Epithelial cell of proximal tubule (primary cell): ENCODE data around the gene MED13L. TPM values are rescaled to one million over a fixed set of nuclear protein-coding genes. Genes with fewer than 3 reads are reported as not detected.

Experiments
- DNase-seq: peaks from one replicate; pipeline ENCODE4 v3.0.0-alpha.2; 2011; ENCODE audit warnings: low read depth
- H3K4me3 ChIP-seq: 2 replicates; pipeline ENCODE4 v1.5.1; 2011; ENCODE audit warnings: low read depth, mild to moderate bottlenecking, low read length
- CTCF ChIP-seq: conservative IDR thresholded peaks from 2 replicates; pipeline ENCODE4 v1.5.1; 2012; ENCODE audit warnings: low read depth, mild to moderate bottlenecking, low read length
- total RNA-seq: library from RNA; depleted of rRNA; stranded (reverse); fragments of >200 nt; gene quantifications from 2 replicates; pipeline ENCODE4 v1.2.3, GENCODE V29; 2015

The MED13L gene
- total RNA-seq, 1 donor from 2014 or later: 37.9 TPM

GRCh38 chr12:116078396-116078795 lies 199.1 kb downstream of the MED13L start:
- no peak overlapping the region for H3K4me3 ChIP-seq
- TF ChIP-seq CTCF: no peak

GRCh38 chr12:116077431-116077830 lies 200.1 kb downstream of the MED13L start:
- no peak for TF ChIP-seq CTCF
- DNase-seq: no peak
- H3K4me3 ChIP-seq: no peak overlapping the region

More at GRCh38 chr12:116078396-116078795, 199.1 kb downstream of the MED13L start:
- DNase-seq: no peak

- no peak for DNase-seq
- no peak for TF ChIP-seq CTCF
- no peak overlapping the region for H3K4me3 ChIP-seq
Measured at GRCh38 chr12:116076399-116076798, 201.1 kb downstream of the MED13L start.

- H3K4me3 ChIP-seq: no peak overlapping the region
- no peak for TF ChIP-seq CTCF
- DNase-seq: no peak
Measured at GRCh38 chr12:116074686-116075085, 202.8 kb downstream of the MED13L start.

- no peak for DNase-seq
- no peak overlapping the region for H3K4me3 ChIP-seq
- TF ChIP-seq CTCF: no peak
Measured at GRCh38 chr12:116071555-116072230, 205.8 kb downstream of the MED13L start.

GRCh38 chr12:116070444-116070843 lies 207.0 kb downstream of the MED13L start:
- no peak for DNase-seq
- no peak for TF ChIP-seq CTCF
- H3K4me3 ChIP-seq: no peak overlapping the region

GRCh38 chr12:116069943-116070342 lies 207.6 kb downstream of the MED13L start:
- no peak for DNase-seq
- TF ChIP-seq CTCF: no peak
- H3K4me3 ChIP-seq: no peak overlapping the region
